ENCODE results near the gene FGD2. TPM values are rescaled to one million over a fixed set of nuclear protein-coding genes. Genes with fewer than 3 reads are reported as not detected.

The FGD2 gene
- total and polyA plus RNA-seq, 9 of the 15 experiments (the other 6 are each of a cell fraction or from before 2014, with no cell fraction given) = 0.09 TPM; not detected in 8

GRCh38 chr6:37022135-37022863 is 16.8 kb downstream of the FGD2 start:
- peaks cover 4% of the 10 kb centered on the region; the same call in 1 of the 2 replicates for H4K20me1 ChIP-seq (replicated peaks; ENCODE audit: control insufficient read depth, insufficient read depth, low read length)
- no peak overlapping the region for H3K27ac ChIP-seq (ENCODE audit: extremely low read depth, low read depth, low read length)
- H3K36me3 ChIP-seq (ENCODE audit: control insufficient read depth, insufficient read depth, low read length) = no peaks in the 10 kb centered on the region
- ChIA-PET POLR2A (interaction anchor here (0.6 to 1.6 kb wide), 8 partner anchors 147 to 411 kb away, joined by 3 to 6 read pairs (median 4); no protein-coding TSS in a partner anchor), CTCF (ENCODE audit: low intra/inter-chr PET ratio) (interaction anchor here (0.6 to 9.7 kb wide), 7 partner anchors 29 to 543 kb away, joined by 3 to 204 read pairs (median 4); partner anchors contain the start of gene PIM1)
- H3K9me1 ChIP-seq (ENCODE audit: control insufficient read depth, insufficient read depth, low read length) = peaks cover 3% of the 10 kb centered on the region
- H3K79me2 ChIP-seq (ENCODE audit: control insufficient read depth, insufficient read depth, low read length) = no peaks in the 10 kb centered on the region
- no peak overlapping the region for H3K4me3 ChIP-seq
- intact Hi-C loops (cut with micrococcal nuclease) = loop anchor here (10.0 kb wide), 2 partner anchors 463 to 673 kb away; partner anchors contain the start of gene MDGA1
- no peaks in the 10 kb centered on the region for H3K9me3 ChIP-seq (replicated peaks; ENCODE audit: control insufficient read depth, insufficient read depth, low read depth, low read length)
- no peaks in the 10 kb centered on the region for H3K27me3 ChIP-seq (ENCODE audit: control insufficient read depth in 2 of 2, insufficient read depth in 2 of 2, low read length in 2 of 2)
- no peak overlapping the region for H2AFZ ChIP-seq (ENCODE audit: low read depth, low read length)
- 92% methylated on average over 17 of the region's 17 CpGs for WGBS (ENCODE audit: insufficient coverage, low coverage, missing lambda C conversion rate)
- no peak for DNase-seq (ENCODE audit: extremely low read depth in 1 of 4, low spot score in 3 of 4)
- no peak for FAIRE-seq
- H3K9ac ChIP-seq (ENCODE audit: insufficient read depth in 1 of 2, low read depth in 2 of 2, low read length in 2 of 2) = 0 out of 4 replicates have a peak overlapping the region, but pooled peaks of 1 of the 2 experiments have one; percentile 7
- in situ Hi-C loops (cut with MboI) = loop anchor here (5.0 to 25.0 kb wide), 4 partner anchors 153 to 1465 kb away; partner anchors contain the start of gene PIM1
- H3K4me2 ChIP-seq (ENCODE audit: insufficient read depth, low read length) = no peak overlapping the region
- BruUV-seq (replicated peaks) = no TSS peak
- peaks cover 13 to 42% of the 10 kb centered on the region in 2 experiments for H3K4me1 ChIP-seq (replicated peaks in 1 of 2; ENCODE audit: control insufficient read depth in 2 of 2, insufficient read depth in 2 of 2, low read length in 2 of 2)
- no peak for ATAC-seq
- no peak for TF ChIP-seq NFYB (IDR thresholded peaks at IDR 0.05; ENCODE audit: extremely low read depth, insufficient read length)
- no peak for TF ChIP-seq MCM7 (IDR thresholded peaks at IDR 0.05)
- no peak for TF ChIP-seq ZNF586 (CRISPR knock-in tag; conservative IDR thresholded peaks at IDR 0.05)
- no peak for TF ChIP-seq TAF7 (tag; IDR thresholded peaks at IDR 0.05)
- no peak for TF ChIP-seq ZNF239 (CRISPR knock-in tag; IDR thresholded peaks at IDR 0.05)
- TF ChIP-seq JUND (IDR thresholded peaks at IDR 0.05; ENCODE audit: borderline replicate concordance, low read depth, low read length) = no peak
- no peak for TF ChIP-seq JUND (tag; IDR thresholded peaks at IDR 0.05; ENCODE audit: borderline replicate concordance, low read depth, low read length)
- 0 out of 2 replicates have a peak, but pooled peaks have one; percentile 9 for TF ChIP-seq USF1 (CRISPR knock-in tag; IDR thresholded peaks at IDR 0.05)
- TF ChIP-seq ESRRB (CRISPR knock-in tag; IDR thresholded peaks at IDR 0.05; ENCODE audit: borderline replicate concordance) = no peak
- TF ChIP-seq ATF1 (CRISPR knock-in tag; IDR thresholded peaks at IDR 0.05) = no peak
- peak; percentile 5; the same call in 1 of the 2 replicates for TF ChIP-seq ATF1 (tag; IDR thresholded peaks at IDR 0.05)
- peak in 1 of 2 experiments; percentile 1; a peak in 1 of 4 replicates for TF ChIP-seq KDM1A (IDR thresholded peaks at IDR 0.05)
- no peak for TF ChIP-seq HDAC2 (IDR thresholded peaks at IDR 0.05)
- TF ChIP-seq CTCF (IDR thresholded peaks at IDR 0.05 in 2 of 3, conservative IDR thresholded peaks at IDR 0.05 in 1 of 3; ENCODE audit: insufficient read depth in 2 of 3, low read depth in 1 of 3, low read length in 3 of 3) = no peak
- no peak for TF ChIP-seq BRF2 (IDR thresholded peaks at IDR 0.05; ENCODE audit: borderline replicate concordance, insufficient read depth, insufficient read length)
- 0 out of 2 replicates have a peak, but pooled peaks have one; percentile 26 for TF ChIP-seq ZC3H4 (CRISPR knock-in tag; IDR thresholded peaks at IDR 0.05; ENCODE audit: borderline replicate concordance)
- no peak for TF ChIP-seq NR2C2 (CRISPR knock-in tag; IDR thresholded peaks at IDR 0.05)
- peak; percentile 11; the same call in 1 of the 2 replicates for TF ChIP-seq NR2C2 (tag; IDR thresholded peaks at IDR 0.05)
